ENCODE data around the gene ELFN2.

ELFN2 gene

GRCh38 chr22:37383341-37383740, 43.9 kb downstream of the ELFN2 start:
- no peak overlapping the region for H3K4me3 ChIP-seq (ENCODE audit: low read depth, low read length)
- TF ChIP-seq CTCF (IDR thresholded peaks at IDR 0.05; ENCODE audit: low read depth, low read length) = no peak

GRCh38 chr22:37381489-37381888, 45.8 kb downstream of the ELFN2 start:
- no peak for TF ChIP-seq CTCF (IDR thresholded peaks at IDR 0.05; ENCODE audit: low read depth, low read length)
- H3K4me3 ChIP-seq (ENCODE audit: low read depth, low read length) = no peak overlapping the region

GRCh38 chr22:37379722-37380121, 47.6 kb downstream of the ELFN2 start:
- no peak overlapping the region for H3K4me3 ChIP-seq (ENCODE audit: low read depth, low read length)

GRCh38 chr22:37379085-37379484, 48.2 kb downstream of the ELFN2 start:
- TF ChIP-seq CTCF (IDR thresholded peaks at IDR 0.05; ENCODE audit: low read depth, low read length) = no peak

More at GRCh38 chr22:37379722-37380121, 47.6 kb downstream of the ELFN2 start:
- no peak for TF ChIP-seq CTCF (IDR thresholded peaks at IDR 0.05; ENCODE audit: low read depth, low read length)

GRCh38 chr22:37378642-37379058, 48.6 kb downstream of the ELFN2 start:
- no peak for TF ChIP-seq CTCF (IDR thresholded peaks at IDR 0.05; ENCODE audit: low read depth, low read length)
- no peak overlapping the region for H3K4me3 ChIP-seq (ENCODE audit: low read depth, low read length)

More at GRCh38 chr22:37379085-37379484, 48.2 kb downstream of the ELFN2 start:
- no peak overlapping the region for H3K4me3 ChIP-seq (ENCODE audit: low read depth, low read length)

GRCh38 chr22:37377927-37378326, 49.4 kb downstream of the ELFN2 start:
- H3K4me3 ChIP-seq (ENCODE audit: low read depth, low read length) = no peak overlapping the region
- no peak for TF ChIP-seq CTCF (IDR thresholded peaks at IDR 0.05; ENCODE audit: low read depth, low read length)

GRCh38 chr22:37377138-37377537, 50.1 kb downstream of the ELFN2 start:
- no peak overlapping the region for H3K4me3 ChIP-seq (ENCODE audit: low read depth, low read length)
- no peak for TF ChIP-seq CTCF (IDR thresholded peaks at IDR 0.05; ENCODE audit: low read depth, low read length)
